Retinal pigment epithelial cell (primary cell): ENCODE results near the gene ALK.

Experiments used
- DNase-seq: peaks from one replicate; pipeline ENCODE4 v3.0.0-alpha.2; 2010; ENCODE audit warnings: low read depth
- H3K4me3 ChIP-seq: 2 replicates; pipeline ENCODE4 v1.5.1; 2011; ENCODE audit warnings: mild to moderate bottlenecking, low read length, control low read depth, moderate library complexity
- TF ChIP-seq, protein P1 (sequence below): conservative IDR thresholded peaks from 2 replicates; pipeline ENCODE4 v1.5.1; 2011; ENCODE audit warnings: low read depth, low read length, control low read depth, inconsistent platforms

Gene ALK

DNA sequence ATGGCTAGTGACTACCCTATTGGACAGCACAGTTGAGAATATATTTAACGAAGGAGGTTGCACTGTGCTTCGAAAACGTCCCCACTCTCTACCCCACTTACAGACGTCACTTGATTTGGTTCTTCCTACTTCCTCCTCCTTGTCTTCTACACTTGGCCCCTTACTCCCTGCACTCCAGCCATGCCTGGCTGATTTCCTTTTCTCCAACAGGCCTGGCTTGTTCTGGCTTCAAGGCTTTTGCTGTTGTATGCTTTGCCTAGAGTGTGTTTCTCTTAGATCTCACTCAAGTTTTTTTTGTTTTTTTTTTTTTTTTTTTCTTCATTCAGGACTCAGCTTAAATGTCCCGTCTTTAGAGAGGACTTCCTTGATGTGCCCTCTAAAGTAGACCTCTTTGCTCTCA lies 469.4 kb downstream of the ALK start:
- TF ChIP-seq, protein P1, sequence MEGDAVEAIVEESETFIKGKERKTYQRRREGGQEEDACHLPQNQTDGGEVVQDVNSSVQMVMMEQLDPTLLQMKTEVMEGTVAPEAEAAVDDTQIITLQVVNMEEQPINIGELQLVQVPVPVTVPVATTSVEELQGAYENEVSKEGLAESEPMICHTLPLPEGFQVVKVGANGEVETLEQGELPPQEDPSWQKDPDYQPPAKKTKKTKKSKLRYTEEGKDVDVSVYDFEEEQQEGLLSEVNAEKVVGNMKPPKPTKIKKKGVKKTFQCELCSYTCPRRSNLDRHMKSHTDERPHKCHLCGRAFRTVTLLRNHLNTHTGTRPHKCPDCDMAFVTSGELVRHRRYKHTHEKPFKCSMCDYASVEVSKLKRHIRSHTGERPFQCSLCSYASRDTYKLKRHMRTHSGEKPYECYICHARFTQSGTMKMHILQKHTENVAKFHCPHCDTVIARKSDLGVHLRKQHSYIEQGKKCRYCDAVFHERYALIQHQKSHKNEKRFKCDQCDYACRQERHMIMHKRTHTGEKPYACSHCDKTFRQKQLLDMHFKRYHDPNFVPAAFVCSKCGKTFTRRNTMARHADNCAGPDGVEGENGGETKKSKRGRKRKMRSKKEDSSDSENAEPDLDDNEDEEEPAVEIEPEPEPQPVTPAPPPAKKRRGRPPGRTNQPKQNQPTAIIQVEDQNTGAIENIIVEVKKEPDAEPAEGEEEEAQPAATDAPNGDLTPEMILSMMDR: no peak
- DNase-seq: no peak
- no peak overlapping the region for H3K4me3 ChIP-seq

DNA sequence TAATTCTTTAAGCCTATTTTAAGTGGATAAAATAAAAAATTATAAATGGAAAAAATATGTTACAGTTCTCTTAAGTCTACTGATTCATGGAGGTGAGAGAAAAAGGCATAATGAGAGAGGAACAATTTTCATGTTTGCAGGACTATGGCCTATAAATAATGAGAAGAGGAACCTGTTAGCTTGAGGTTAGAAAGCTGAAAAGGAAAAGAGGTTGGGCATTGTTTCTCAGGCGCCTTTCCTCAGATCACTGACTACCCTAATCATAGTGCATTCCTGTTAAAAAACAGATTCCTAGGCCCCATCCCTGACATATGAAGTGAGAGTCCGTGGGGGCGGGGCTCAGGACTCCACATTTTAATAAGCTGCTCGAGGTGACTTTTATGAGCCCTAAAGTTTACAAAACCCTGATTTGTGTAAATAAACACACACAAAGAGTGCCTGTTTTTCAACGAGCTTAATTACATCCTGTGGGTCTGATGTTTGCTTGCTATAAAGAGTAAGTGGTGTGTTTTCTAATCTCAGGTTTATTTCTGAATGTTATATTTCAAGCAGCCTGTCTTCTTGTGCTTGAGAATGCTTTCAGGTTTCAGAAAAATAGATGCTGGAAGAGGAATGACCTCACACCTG lies 470.7 kb downstream of the ALK start:
- TF ChIP-seq, protein P1: no peak
- H3K4me3 ChIP-seq: no peak overlapping the region
- DNase-seq: no peak

DNA sequence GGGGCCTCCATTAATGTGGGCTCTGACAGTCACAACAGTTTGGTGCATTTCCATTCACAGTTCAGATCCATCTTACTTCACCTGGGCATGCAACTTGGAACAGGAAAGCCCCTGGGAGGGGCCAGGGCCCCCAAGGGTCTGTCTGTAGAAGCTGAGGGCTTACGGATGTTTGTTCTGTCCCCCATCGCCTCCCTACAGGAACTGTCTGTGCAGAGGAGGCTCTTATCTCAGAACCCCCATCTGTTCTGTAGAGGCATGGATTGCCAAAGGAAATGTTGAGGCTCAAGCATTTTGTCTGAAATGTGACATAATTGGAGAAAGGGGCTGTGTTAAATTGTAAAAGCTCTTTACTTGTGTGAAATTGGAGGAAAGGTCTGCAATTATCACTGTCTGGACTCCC lies 471.9 kb downstream of the ALK start:
- TF ChIP-seq, protein P1: no peak
- DNase-seq: no peak
- no peak overlapping the region for H3K4me3 ChIP-seq

DNA sequence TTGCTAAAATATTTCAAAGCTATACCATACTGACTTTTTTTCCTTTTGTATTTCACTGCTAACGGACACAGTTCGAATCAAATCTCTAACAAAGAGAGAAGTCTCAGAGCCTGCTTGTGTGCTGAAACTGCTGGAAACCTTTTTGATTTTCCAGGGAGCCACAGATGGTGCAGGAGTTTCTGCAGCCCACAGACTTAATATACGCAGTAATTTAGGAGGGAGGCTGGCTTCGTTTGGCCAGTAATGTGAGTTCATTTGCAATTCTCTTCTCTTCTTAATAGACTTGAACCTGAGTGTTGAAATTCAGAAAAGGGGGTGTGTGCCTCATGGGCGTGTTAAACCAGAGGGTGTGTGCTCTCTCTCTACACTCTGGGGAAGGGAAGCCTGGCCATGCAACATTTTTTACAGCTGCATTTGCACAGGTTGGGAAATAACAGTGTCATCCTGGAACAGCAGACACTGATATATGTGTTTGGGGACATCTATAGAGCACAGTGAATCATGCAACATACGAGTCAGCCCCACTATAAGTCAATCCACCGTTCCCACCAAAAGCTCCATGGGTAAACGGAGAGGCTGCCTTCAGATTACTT lies 473.2 kb downstream of the ALK start:
- TF ChIP-seq, protein P1: no peak
- DNase-seq: no peak
- no peak overlapping the region for H3K4me3 ChIP-seq

DNA sequence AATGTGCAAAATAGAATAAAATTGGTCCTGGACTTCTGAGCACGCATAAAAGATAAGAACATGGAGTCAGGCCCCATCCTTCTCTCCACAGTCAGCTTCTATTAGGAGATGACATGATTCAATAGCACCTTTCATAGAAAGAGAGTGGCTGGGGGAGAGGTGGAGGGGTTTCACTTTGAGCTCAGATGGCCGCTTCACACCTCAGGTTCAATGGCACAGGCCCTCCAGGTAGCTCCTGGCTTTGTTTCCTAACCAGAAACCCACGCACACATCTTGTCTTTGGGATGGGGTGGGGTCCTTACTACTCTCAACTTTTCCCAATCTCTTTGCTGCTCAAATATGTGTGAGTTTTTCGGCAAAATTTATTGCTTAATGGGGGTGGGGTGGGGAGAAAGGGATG lies 473.9 kb downstream of the ALK start:
- TF ChIP-seq, protein P1: no peak
- no peak for DNase-seq

DNA sequence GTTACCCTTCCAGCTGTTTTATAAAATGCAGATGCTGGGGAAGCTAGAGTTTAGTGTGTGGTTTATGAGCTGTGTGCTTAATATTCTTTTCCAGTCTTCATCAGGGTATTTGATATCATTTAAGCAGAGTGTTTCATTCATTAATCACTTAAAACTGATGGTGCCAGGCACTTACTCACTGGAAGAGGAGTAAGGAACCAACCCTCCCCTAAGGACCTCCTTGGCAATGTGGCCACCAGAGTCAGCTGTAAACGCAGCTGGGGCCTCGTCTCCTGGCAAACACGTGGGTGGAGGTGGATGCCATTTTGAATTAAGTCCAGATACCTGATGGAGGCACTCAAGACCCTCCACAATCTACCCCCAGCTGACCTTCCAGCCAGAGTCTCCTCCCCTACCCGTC lies 474.5 kb downstream of the ALK start:
- no peak overlapping the region for H3K4me3 ChIP-seq
- DNase-seq: no peak
- TF ChIP-seq, protein P1: no peak

More for the DNA sequence above, 473.9 kb downstream of the ALK start:
- H3K4me3 ChIP-seq: no peak overlapping the region

DNA sequence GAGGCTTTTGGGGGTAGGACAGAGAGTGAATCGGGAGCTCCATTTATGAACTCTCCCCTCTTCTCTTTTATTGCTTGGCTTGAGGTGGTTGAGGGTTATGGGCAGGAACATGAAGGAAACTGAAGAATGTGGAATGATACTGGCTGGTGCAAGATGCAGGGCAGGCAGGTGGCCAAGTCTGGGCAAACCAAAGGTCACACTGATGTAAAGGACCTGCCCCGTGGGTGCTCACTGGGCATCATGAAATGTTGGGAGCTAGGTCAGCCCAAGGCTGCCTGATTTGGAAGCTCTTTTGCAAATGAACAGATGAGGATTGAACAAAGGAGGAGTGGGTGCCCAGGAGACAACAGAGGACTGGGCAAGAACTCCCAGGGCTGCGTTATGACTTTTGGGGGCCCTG lies 477.2 kb downstream of the ALK start:
- DNase-seq: no peak
- no peak overlapping the region for H3K4me3 ChIP-seq
- TF ChIP-seq, protein P1: no peak
